Activated naive CD4-positive, alpha-beta T cell treated with Interleukin-2 at 50 U/mL for 16 hours (primary cell): ENCODE data around the gene PEX11B.
"Not testable (repeated sequence)": the region's sequence is repeated elsewhere in the genome, so short reads cannot be mapped to it uniquely, and the experiment has no call there.

Experiments
- DNase-seq: peaks from one replicate; pipeline ENCODE4 v3.0.0-alpha.2; 2020

The PEX11B gene

GRCh38 chr1:145951526-145951925 is 33.0 kb upstream of the PEX11B start:
- DNase-seq: no peak

DNA sequence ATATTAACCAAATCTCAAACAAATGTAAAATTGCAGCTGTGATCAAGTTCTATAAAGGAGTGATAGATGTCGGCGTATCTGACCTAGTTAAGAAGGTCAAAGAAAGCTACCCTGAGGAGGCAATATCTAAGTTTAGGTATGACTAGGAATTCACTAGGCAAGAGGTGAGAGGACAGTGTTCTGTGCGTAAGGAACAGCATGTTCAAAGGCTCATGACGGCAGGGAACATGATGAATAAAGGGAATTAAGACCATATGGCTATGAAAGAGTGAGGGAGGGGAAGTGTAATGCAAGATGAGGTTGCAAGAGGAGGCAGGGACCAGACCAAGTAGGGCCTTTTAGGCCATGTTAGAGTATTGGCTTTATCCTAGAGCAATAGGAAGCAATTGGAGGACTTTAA is 30.7 kb upstream of the PEX11B start:
- no peak for DNase-seq

DNA sequence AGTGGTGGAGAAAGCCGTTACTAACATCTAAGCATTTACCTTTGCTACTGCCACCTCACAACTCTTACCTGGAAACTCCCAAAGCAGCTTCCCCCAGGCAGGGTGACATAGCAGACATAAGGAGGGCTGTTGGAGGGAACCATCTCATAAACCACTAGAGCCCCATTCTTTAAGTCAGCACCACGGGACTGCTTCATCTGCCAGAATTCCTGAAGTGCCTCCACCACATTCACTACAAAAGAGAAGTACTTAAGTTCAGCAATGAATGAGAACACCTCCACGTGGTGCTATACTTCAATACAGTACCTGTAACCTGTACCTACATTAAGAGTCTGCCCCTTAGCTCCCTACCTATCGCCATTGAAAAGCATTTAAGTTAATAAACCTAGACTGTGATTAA is 29.0 kb upstream of the PEX11B start:
- no peak for DNase-seq

GRCh38 chr1:145946477-145946986 is 28.0 kb upstream of the PEX11B start:
- no peak for DNase-seq

GRCh38 chr1:145944532-145944931 is 26.0 kb upstream of the PEX11B start:
- DNase-seq: no peak

- DNase-seq: no peak
These were observed 24.4 kb upstream of the PEX11B start for GRCh38 chr1:145942871-145943270.

DNA sequence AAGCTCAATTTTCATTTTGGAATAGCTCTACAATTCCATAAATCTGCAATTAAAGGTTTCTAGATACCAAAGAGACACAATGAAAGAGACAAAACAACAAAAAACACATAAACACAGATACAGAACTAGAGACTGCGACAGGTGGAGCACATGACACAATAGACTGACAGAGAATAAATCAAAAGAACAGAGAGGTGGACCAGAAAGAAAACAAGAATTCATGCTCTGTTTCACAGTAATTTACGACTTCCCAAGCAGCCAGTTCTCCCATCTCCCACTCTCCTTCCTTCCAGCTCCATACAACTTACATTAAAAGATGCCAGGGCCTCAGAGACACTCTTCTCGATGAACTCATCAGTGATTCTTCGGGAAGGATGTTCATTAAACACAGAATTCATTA is 23.9 kb upstream of the PEX11B start:
- DNase-seq: no peak

DNA sequence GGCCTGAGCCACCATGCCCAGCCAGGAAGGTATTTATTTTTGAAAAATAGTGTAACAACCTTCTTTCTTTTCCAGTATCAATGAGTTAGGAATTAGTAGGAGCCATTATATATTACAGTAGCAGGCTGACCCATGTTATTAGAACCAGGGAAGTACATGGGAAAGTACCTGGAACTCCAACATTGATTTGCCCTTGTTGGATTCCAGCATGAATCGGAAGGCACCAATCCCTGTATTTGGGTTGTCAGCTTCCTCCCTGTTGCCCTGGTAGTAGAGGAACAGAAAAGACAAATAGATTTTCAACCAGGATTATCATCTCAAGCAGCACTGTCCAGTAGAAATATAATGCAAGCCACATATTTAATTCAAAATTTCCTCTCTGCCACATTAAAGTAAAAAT is 18.9 kb upstream of the PEX11B start:
- no peak for DNase-seq

DNA sequence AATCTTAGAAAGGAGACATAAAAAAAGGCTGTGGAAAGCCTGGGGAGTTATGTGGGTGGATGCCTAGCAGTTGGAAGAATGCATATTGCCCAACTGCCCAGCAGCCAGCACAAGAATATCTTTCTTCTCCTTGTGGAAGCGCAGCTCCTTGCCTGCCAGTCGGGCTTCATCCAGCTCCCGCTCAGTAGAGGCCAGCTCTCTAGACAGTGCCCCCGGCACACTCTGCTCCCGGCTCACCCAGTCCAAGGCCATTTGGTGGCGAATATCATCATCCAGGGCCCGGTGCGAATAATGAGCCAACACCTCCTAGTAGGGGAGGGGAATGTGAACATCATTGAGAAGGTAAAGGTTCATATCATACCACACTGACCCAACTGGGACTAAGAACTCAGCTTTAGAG is 17.7 kb upstream of the PEX11B start:
- no peak for DNase-seq

DNA sequence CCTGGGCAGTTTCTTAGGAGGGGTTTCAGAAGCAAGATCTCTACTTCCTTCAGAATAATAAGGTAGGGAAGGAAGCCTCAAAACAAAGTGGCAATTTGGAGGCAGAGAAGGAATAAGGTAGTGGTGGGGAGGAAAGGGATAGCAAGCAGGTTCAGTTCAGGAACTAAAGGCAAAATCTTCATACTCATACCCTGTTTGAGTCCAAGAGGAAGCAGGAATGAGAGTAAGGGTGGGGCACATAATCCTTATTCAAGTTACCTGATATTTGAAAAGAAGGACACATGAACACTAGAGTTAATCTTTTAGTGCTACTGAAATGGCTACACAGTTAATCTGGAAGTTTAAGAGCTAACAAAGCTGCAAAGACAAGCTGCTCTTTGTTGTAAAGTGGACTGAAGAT is 17.2 kb upstream of the PEX11B start:
- no peak for DNase-seq

DNA sequence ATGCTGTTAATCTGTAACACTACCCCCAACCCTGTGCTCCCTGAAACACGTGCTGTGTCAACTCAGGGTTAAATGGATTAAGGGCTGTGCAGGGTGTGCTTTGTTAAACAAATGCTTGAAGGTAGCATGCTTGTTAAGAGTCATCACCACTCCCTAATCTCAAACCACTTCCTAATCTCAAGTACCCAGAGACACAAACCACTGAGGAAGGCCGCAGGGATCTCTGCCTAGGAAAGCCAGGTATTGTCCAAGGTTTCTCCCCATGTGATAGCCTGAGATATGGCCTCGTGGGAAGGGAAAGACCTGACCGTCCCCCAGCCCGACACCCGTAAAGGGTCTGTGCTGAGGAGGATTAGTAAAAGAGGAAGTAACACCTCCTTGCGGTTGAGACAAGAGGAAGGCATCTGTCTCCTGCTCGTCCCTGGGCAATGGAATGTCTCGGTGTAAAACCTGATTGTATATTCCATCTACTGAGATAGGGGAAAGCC is 14.0 kb upstream of the PEX11B start:
- DNase-seq: peak; percentile 26

GRCh38 chr1:145927916-145928643 is 9.6 kb upstream of the PEX11B start:
- DNase-seq: peak; percentile 9

- DNase-seq: peak; percentile 95
These were observed 8.8 kb upstream of the PEX11B start, which contains the start of gene RBM8A for GRCh38 chr1:145927063-145927886. Gene RBM8A, minus strand, starts transcription at chr1:145927484. Its CDS starts 58 bp downstream, at chr1:145927426.

DNA sequence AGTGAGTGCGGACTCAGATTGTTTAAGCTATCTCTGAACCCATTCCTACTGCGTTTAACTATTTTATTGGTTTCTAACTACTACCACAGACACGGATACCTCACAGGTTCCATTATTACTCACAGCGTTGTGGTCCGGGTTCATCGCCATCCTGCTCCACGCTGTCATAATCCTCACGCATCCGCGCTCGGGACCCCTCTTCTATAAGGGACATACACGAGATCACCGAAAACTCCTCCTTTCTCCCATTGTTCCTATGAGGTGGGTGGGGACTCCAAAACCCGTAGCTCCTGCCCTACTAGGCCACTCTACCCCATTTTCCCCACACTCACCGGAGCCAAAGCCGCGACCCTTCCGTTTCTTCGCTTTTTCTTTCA is 8.2 kb upstream of the PEX11B start:
- DNase-seq: peak; percentile 70

DNA sequence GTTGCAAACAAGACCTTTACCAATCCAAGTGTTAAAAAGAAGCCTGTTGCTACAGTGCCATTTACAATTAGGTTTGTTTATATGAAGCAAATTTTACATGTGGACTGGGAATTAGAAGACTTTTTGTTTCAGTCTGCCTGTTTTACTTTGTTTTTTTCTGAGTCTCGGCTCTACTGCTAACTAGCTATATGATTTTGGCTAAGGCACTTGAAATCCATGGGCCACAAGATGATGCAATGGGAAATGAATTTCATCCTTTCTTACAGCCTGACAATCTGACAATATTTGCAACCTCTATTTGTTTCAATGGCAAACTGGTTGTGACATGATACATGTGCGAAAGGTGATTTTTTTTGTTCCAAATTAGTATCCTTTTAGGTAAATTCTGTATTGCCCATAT is 3.7 kb upstream of the PEX11B start:
- DNase-seq: no peak

DNA sequence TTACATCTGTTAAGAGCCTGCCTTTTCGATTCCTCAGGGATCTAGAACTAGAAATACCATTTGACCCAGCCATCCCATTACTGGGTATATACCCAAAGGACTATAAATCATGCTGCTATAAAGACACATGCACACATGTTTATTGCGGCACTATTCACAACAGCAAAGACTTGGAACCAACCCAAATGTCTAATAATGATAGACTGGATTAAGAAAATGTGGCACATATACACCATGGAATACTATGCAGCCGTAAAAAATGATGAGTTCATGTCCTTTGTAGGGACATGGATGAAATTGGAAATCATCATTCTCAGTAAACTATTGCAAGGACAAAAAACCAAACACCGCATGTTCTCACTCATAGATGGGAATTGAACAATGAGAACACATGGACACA is 1.8 kb upstream of the PEX11B start:
- not testable (repeated sequence) for DNase-seq

DNA sequence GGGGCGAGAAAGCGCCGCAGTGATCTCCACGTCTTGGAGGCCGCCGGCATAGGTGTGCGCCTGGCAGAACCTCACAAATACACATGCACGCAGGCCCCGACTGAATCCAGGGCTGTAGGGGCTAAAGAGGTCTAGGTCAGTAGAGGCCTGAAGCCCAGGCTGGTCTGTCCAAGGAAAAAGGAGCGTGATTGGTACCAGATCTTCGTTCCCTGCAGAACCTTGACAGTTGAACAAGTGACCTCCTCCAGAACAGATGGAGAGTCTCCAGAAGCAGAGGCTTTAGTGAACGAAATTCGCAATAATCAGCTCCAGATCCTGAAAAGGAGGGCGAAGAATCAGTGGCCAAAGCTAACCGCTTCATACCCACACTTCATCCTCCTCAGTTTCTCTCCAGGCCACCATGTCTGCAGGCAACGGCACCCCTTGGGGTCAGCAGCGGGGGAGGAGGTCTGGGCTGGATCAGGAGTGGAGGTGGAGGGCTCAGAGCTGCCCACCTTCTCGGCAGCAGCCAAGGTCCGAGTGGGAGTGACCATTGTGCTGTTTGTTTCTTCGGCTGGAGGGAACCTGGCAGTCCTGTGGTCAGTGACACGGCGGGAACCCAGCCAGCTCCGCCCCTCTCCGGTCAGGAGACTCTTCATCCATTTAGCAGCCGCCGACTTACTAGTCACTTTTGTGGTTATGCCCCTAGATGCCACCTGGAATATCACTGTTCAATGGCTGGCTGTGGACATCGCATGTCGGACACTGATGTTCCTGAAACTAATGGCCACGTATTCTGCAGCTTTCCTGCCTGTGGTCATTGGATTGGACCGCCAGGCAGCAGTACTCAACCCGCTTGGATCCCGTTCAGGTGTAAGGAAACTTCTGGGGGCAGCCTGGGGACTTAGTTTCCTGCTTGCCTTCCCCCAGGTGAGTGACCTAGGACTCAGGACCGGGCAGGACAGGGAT is 749 bp upstream of the PEX11B start:
- peak; percentile 17 for DNase-seq

GRCh38 chr1:145917595-145917994 is 922 bp downstream of the PEX11B start:
- DNase-seq: no peak

DNA sequence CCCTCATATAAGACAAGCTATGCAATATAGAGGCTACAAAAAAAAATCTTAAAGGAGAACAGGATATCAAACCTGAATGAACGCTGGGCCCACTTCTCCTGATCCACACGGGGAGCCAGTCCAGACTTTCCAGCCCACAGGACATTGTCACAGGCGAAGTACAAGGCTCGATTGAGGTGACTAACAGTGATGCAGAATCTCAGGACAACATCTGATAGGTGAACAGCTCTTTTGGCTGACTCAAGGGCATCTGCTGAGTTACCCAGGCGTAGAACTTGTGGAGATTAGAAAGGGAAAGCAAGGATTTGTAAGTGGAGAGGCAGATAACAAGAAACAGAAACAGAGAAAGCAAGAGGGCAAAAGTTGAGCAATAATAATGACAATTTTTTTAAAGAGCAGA is 1.8 kb downstream of the PEX11B start:
- no peak for DNase-seq

DNA sequence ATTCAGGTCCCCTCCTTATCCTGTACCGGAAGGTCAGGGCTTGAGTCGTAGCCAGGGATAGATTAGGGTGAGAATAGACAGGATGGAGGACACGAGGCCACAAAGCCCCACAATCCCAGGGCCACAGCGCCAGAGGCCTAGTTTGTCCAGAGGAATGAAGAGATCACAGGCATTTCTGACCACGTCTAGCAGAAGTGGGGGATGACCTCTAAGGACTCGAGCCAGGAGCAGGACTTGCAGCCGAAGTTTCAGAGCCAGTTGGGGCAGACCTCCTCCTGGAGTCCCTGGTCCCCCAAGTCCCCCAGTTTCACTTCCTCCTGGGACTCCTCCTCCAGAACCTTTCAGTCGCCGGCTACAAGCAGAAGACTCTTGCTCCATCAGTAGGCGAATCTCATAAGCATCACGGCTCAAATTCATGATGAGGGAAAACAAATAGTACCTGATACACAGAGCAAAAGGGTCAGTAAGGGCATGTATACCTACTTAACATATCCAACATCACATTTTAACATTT is 6.3 kb downstream of the PEX11B start:
- DNase-seq: no peak

DNA sequence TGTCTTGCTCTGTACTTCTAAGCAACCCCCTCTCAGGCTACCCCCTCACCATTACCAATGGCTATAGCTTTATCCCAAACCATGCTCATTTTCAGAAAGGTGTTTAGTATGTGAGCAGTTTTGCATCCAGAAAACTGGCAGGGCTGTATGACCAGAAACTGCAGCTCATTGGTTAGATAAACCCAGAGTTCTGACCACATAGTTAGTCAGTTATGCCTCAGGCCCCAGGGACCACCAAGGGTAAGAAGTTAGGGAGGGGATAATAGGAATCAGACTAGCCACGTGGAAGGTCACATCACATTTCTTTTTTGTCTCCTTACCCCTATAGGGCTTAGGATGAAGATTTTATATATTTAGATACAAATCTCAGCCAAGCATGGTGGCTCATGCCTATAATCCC is 9.9 kb downstream of the PEX11B start:
- no peak for DNase-seq

DNA sequence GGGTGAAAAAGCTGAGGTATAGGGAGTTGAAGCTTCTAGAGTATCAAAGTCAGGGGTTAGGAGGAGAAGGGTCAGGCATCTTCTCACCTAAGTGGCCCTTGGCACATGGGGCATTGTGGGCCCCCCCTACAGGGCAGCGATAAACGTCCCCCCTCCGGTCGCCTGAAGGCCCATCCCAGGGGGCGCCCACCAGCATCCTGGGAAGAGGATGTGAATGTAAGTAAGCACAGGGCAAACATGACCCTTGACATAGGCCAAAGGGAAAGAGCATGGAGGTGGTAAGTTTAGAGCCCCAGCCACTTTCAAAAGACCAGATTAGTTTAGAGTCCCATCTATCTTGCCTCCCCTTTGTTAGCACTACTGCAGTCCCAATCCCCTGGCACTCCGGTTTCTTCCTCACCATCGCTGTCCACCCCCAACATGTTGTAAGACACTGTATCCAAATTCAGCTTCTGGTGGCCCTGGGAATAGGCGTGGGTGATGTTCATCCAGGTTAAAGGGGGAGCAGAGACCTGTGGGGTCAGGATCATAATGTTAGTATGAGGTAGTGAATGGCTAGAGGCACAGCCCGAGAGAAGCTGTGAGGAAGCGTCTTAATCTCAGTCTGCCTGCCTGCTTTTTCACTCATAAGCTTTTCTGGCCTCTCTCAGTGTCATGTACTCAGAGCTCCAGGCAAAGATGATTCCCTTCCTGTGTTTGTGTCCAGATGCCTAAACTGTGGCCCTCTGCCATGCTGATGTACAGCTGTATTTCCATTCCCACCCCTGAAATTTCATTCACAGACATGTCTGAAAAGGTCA is 11.4 kb downstream of the PEX11B start:
- no peak for DNase-seq
